Neural crest cell (in vitro differentiated cells): Measurements from ENCODE around the gene KLHDC4. TPM values are rescaled to one million over a fixed set of nuclear protein-coding genes. Genes with fewer than 3 reads are reported as not detected.

ENCODE experiments used
- DNase-seq: peaks from one replicate; pipeline ENCODE4 v3.0.0; 2021; ENCODE audit warnings: low read depth, mixed read lengths, low spot score
- H3K27ac Mint-ChIP-seq: one replicate; pipeline ENCODE4 v1.8.0; 2021; ENCODE audit warnings: mild to moderate bottlenecking, mixed read lengths; ENCODE audit not compliant: unreplicated experiment
- H3K27me3 Mint-ChIP-seq: 2 replicates; pipeline ENCODE4 v1.8.0; 2021; ENCODE audit warnings: low read depth, mild to moderate bottlenecking, mixed read lengths
- H3K36me3 Mint-ChIP-seq: 2 replicates; pipeline ENCODE4 v1.8.0; 2021; ENCODE audit warnings: low read depth, mild to moderate bottlenecking, mixed read lengths
- H3K4me1 Mint-ChIP-seq: 2 replicates; pipeline ENCODE4 v1.8.0; 2021; ENCODE audit warnings: mixed read lengths
- H3K4me3 Mint-ChIP-seq: one replicate; pipeline ENCODE4 v1.8.0; 2021; ENCODE audit warnings: mild to moderate bottlenecking, mixed read lengths
- H3K9me3 Mint-ChIP-seq: 2 replicates; pipeline ENCODE4 v1.8.0; 2021; ENCODE audit warnings: mixed read lengths
- total RNA-seq: library from RNA; stranded (reverse); gene quantifications from 2 replicates; pipeline ENCODE4 v1.2.1, GENCODE V29; 2021
- TF ChIP-seq, protein P1 (sequence below): fragments of 200-600 bp; sonication (generic); conservative IDR thresholded peaks from 2 replicates; pipeline ENCODE4 v1.5.0; 2021; ENCODE audit warnings: antibody characterized with exemption, mild to moderate bottlenecking

KLHDC4 gene
- total RNA-seq, 1 donor from 2014 or later: 57.0 TPM

DNA sequence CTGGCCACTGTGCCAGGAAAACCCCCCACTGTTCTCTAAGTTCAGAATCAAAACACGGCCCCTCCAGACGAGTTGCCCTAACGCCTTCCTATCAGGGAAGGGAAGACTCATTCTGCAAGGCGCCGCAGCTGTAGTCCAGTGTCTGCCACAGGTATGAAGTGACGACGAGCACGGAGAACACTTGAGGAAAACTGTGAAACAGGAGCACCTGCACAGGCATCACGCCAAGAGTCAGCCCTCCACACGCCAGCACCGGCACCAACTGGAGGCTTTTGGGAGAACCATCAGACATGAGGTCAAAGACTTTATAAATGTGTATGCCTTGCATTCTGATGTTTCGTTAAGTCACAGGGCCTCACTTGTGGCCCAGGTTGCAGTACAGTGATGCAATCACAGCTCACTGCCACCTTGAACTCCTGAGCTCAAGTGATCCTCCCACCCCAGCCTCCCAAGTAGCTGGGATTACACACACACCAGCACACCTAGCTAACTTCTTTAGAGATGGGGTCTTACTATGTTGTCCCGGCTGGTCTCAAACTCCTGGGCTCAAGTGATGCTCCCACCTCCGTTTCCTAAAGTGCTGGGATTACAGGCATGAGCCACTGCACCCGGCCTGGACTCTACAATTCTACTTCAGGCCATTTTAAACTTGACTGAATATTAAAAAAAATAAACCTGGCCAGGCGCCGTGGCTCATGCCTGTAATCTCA, 22.9 kb downstream of the KLHDC4 start:
- Mint-ChIP-seq H3K27ac (no peak overlapping the region), H3K9me3 (no peaks in the 10 kb centered on the region), H3K36me3 (peaks cover 17% of the 10 kb centered on the region), H3K4me1 (no peaks in the 10 kb centered on the region), H3K27me3 (no peaks in the 10 kb centered on the region), H3K4me3 (no peak overlapping the region)
- TF ChIP-seq, protein P1, sequence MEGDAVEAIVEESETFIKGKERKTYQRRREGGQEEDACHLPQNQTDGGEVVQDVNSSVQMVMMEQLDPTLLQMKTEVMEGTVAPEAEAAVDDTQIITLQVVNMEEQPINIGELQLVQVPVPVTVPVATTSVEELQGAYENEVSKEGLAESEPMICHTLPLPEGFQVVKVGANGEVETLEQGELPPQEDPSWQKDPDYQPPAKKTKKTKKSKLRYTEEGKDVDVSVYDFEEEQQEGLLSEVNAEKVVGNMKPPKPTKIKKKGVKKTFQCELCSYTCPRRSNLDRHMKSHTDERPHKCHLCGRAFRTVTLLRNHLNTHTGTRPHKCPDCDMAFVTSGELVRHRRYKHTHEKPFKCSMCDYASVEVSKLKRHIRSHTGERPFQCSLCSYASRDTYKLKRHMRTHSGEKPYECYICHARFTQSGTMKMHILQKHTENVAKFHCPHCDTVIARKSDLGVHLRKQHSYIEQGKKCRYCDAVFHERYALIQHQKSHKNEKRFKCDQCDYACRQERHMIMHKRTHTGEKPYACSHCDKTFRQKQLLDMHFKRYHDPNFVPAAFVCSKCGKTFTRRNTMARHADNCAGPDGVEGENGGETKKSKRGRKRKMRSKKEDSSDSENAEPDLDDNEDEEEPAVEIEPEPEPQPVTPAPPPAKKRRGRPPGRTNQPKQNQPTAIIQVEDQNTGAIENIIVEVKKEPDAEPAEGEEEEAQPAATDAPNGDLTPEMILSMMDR: no peak
- no peak for DNase-seq

DNA sequence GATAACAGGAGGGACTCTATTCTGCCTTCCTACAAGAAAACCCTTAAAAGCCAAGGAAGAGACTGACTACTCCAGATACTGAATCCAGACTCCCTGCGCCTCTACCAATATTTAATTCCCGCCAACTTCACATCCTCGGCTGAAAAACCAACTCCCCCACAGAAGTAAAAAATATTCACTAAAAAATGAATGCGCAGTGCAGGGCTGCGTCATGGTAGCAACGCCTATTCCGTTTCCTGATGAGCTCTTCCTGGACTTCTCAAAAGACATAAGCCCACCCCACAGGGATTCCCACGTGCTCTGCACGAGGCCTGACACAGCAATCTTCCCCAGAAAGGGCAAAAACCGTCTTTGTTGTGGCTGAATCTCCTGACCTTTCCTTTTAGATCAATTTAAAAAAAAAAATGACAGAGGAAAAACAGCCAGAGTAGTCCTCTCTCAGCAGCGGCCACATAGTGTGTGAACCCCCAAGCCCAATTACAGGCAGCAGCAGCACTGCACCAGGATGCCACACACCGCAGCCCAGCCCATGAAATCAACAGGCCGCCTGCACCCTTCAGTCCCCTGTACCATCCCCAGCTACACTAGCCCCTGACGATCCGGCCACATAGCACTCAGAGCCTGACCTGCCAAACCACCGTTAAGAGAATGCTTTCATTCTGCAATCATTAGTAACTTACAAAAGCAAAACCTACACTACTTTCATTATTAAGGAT, 23.9 kb downstream of the KLHDC4 start:
- H3K4me1 Mint-ChIP-seq: no peaks in the 10 kb centered on the region
- H3K27ac Mint-ChIP-seq: peak overlapping the region; percentile 73
- H3K36me3 Mint-ChIP-seq: peaks cover 16% of the 10 kb centered on the region
- H3K9me3 Mint-ChIP-seq: no peaks in the 10 kb centered on the region
- DNase-seq: no peak
- no peaks in the 10 kb centered on the region for H3K27me3 Mint-ChIP-seq
- no peak overlapping the region for H3K4me3 Mint-ChIP-seq
- TF ChIP-seq, protein P1: no peak

DNA sequence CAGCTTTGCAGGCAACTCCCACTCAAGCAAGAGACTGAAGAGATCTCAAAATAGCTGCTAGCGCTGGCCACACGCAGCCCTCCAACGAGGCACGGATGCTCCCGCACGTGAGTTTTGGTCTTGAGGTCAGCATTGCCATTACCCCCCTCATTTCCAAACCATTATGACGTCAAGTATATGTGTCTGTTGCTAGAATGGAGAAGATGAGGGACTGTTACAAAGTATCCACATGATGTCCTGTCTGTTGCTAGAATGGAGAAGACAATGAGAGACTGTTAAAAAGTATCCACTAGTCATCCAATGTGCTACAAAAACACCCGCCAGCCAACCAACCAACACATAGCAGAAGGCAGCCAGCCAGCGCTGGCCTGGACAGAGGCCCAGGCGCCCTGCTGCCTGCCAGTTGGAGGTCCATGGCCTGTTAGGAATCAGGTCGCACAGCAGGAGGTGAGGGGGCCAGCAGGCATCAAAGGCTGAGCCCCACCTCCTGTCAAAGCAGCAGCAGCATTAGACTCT, 24.8 kb downstream of the KLHDC4 start:
- no peak overlapping the region for H3K27ac Mint-ChIP-seq
- H3K4me3 Mint-ChIP-seq: no peak overlapping the region
- no peaks in the 10 kb centered on the region for H3K27me3 Mint-ChIP-seq
- TF ChIP-seq, protein P1: no peak
- H3K4me1 Mint-ChIP-seq: no peaks in the 10 kb centered on the region
- no peak for DNase-seq
- peaks cover 18% of the 10 kb centered on the region for H3K36me3 Mint-ChIP-seq
- no peaks in the 10 kb centered on the region for H3K9me3 Mint-ChIP-seq

DNA sequence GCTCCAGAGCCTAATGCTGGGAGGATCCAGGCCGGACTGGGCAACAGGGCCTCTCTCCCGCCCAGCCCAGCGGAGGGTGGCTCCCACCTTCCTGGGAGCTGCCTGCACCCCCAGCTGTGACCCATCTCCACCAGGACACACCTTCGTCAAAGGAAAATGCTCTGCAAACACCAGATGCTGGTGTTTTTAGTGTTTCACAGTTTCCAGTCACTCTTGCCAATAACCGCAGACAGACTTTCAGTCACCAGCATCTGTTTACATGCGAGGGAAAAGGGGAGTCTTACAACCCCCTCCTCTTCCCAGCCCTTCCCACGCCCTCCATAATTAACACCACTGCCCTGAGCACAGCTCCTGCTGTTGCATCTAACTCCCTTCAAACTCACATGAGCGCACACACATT, 25.3 kb downstream of the KLHDC4 start:
- TF ChIP-seq, protein P1: no peak
- no peak overlapping the region for H3K27ac Mint-ChIP-seq
- H3K4me1 Mint-ChIP-seq: no peaks in the 10 kb centered on the region
- H3K9me3 Mint-ChIP-seq: no peaks in the 10 kb centered on the region
- peaks cover 19% of the 10 kb centered on the region for H3K36me3 Mint-ChIP-seq
- no peak for DNase-seq
- no peak overlapping the region for H3K4me3 Mint-ChIP-seq
- no peaks in the 10 kb centered on the region for H3K27me3 Mint-ChIP-seq

DNA sequence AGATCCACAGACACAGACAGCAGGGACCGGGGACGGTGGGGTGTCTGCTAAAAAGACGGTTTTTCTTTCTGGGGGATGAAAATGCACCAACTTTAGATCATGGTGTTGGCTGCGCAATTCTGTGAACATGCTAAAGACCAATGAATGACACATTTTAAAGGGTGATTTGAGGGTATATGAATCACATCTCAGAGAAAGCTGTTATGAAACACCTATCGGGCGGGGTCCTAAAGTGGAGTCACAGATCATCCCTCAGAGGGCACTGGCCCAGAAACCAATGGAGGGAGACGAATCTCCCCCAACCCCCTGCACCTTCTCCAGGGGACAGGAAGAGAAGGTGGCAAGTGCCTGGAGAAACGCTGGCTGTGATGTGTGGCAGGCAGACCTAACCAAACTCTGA, 26.0 kb downstream of the KLHDC4 start:
- no peaks in the 10 kb centered on the region for H3K27me3 Mint-ChIP-seq
- H3K27ac Mint-ChIP-seq: no peak overlapping the region
- TF ChIP-seq, protein P1: no peak
- no peak for DNase-seq
- H3K9me3 Mint-ChIP-seq: no peaks in the 10 kb centered on the region
- no peaks in the 10 kb centered on the region for H3K4me1 Mint-ChIP-seq
- H3K36me3 Mint-ChIP-seq: peaks cover 16% of the 10 kb centered on the region
- H3K4me3 Mint-ChIP-seq: no peak overlapping the region
